K562 (cell line): Measurements from ENCODE around the gene RNF215. TPM values are rescaled to one million over a fixed set of nuclear protein-coding genes. Genes with fewer than 3 reads are reported as not detected.

Source experiments
- ATAC-seq: fragments of 200-7000 bp; cut with Tn5 transposase; 3 replicates; pipeline ENCODE4 v1.9.1; 2020; ENCODE audit warnings: moderate library complexity
- BruUV-seq: library from RNA; stranded (reverse); fragments of 400-500 nt; replicated peaks from 2 replicates; lab custom pipeline; 2021; lab: Mats Ljungman, UMichigan
- CTCF ChIA-PET: fragments of 300-600 bp; formaldehyde crosslinking; extraction: SDS; loops from one replicate; lab custom pipeline; 2021; ENCODE audit warnings: low intra/inter-chr PET ratio; lab: Yijun Ruan, JAX
- POLR2A ChIA-PET: fragments of 300-600, 350-650 bp; sonication (Branson Sonifier 250); formaldehyde crosslinking; extraction: SDS; loops from one replicate; lab custom pipeline; 2021; ENCODE audit warnings: antibody characterized with exemption, inconsistent platforms; lab: Yijun Ruan, JAX
- DNase-seq, 4 experiments: peaks; one replicate each; pipeline versions ENCODE4 v3.0.0 to v3.0.0-alpha.2; 2011 to 2018; ENCODE audit warnings: low spot score in 3 of 4, mixed read lengths in 3 of 4; ENCODE audit errors: extremely low read depth in 1 of 4
- FAIRE-seq: peaks from 2 replicates; lab custom pipeline; 2011; peaks lifted over from hg19 to GRCh38; lab: Jason Lieb, UNC
- H2AFZ ChIP-seq: 2 replicates; pipeline ENCODE4 v1.6.0; 2011; ENCODE audit warnings: low read depth, low read length, control low read depth, inconsistent platforms
- H3K27ac ChIP-seq: fragments of 200-600 bp; 3 replicates; pipeline ENCODE4 v1.8.0; 2011; ENCODE audit warnings: low read depth, mild to moderate bottlenecking, control low read depth, inconsistent platforms, low read length, moderate library complexity, mixed read lengths; ENCODE audit errors: extremely low read depth
- H3K27me3 ChIP-seq, 2 experiments: fragments of 300-600 bp in 1 of 2; 2 replicates in 1 of 2; 3 replicates in 1 of 2; pipeline versions ENCODE4 v1.6.0 to v1.8.0; 2011; ENCODE audit warnings: inconsistent platforms in 2 of 2, low read length in 2 of 2, mild to moderate bottlenecking in 1 of 2, mixed read lengths in 1 of 2, moderate library complexity in 1 of 2; ENCODE audit not compliant: control insufficient read depth in 2 of 2, insufficient read depth in 2 of 2
- H3K36me3 ChIP-seq: fragments of 300-600 bp; 3 replicates; pipeline ENCODE4 v1.8.0; 2011; ENCODE audit warnings: mild to moderate bottlenecking, low read length, inconsistent platforms; ENCODE audit not compliant: control insufficient read depth, insufficient read depth
- H3K4me1 ChIP-seq, 2 experiments: fragments of 200-600 bp in 1 of 2; replicated peaks in 1 of 2; 2 replicates in 1 of 2; 3 replicates in 1 of 2; pipeline versions ENCODE4 v1.5.1 to v1.8.0; 2011; ENCODE audit warnings: inconsistent platforms in 2 of 2, low read length in 2 of 2, mild to moderate bottlenecking in 1 of 2, mixed read lengths in 1 of 2, moderate library complexity in 1 of 2; ENCODE audit not compliant: control insufficient read depth in 2 of 2, insufficient read depth in 2 of 2
- H3K4me2 ChIP-seq: 2 replicates; pipeline ENCODE4 v1.6.1; 2011; ENCODE audit warnings: low read length, control low read depth, inconsistent platforms, mixed read lengths; ENCODE audit not compliant: insufficient read depth
- H3K4me3 ChIP-seq: fragments of 200-600 bp; sonication (generic), shearing (Covaris generic); 2 replicates; pipeline ENCODE4 v1.5.1; 2016; ENCODE audit warnings: control low read depth, inconsistent platforms
- H3K79me2 ChIP-seq: fragments of 200-600 bp; 3 replicates; pipeline ENCODE4 v1.8.0; 2011; ENCODE audit warnings: low read length, inconsistent platforms; ENCODE audit not compliant: control insufficient read depth, insufficient read depth
- H3K9ac ChIP-seq, 2 experiments: 2 replicates each; pipeline versions ENCODE4 v1.6.0 to v1.6.1; 2011; ENCODE audit warnings: low read depth in 2 of 2, low read length in 2 of 2, control low read depth in 1 of 2, inconsistent platforms in 1 of 2, mild to moderate bottlenecking in 1 of 2, mixed read lengths in 1 of 2; ENCODE audit not compliant: insufficient read depth in 1 of 2
- H3K9me1 ChIP-seq: one replicate; pipeline ENCODE4 v1.6.0; 2011; ENCODE audit warnings: inconsistent platforms, mild to moderate bottlenecking, low read length, moderate library complexity; ENCODE audit not compliant: control insufficient read depth, insufficient read depth
- H3K9me3 ChIP-seq: replicated peaks from 2 replicates; pipeline ENCODE4 v1.5.1; 2011; ENCODE audit warnings: low read depth, low read length, inconsistent platforms; ENCODE audit not compliant: control insufficient read depth, insufficient read depth
- H4K20me1 ChIP-seq: replicated peaks from 2 replicates; pipeline ENCODE4 v1.6.1; 2011; ENCODE audit warnings: low read length, inconsistent platforms, mixed read lengths; ENCODE audit not compliant: control insufficient read depth, insufficient read depth
- CBX3 ChIP-seq, 2 experiments: IDR thresholded peaks; 1 replicate in 1 of 2; 2 replicates in 1 of 2; pipeline ENCODE4 v1.6.1; 2012; ENCODE audit warnings: inconsistent platforms in 2 of 2, low read length in 2 of 2, borderline replicate concordance in 1 of 2, control low read depth in 1 of 2
- CHD4 ChIP-seq: fragments of 200-600 bp; sonication (generic); IDR thresholded peaks from 3 replicates; pipeline ENCODE4 v1.6.1; 2012; ENCODE audit warnings: low read depth, mild to moderate bottlenecking, mixed read lengths, low read length, inconsistent platforms; ENCODE audit not compliant: insufficient read depth, insufficient replicate concordance, poor library complexity, severe bottlenecking
- GABPB1 ChIP-seq: sonication (generic); formaldehyde crosslinking; IDR thresholded peaks from 2 replicates; pipeline ENCODE4 v1.8.0; 2022; ENCODE audit warnings: mild to moderate bottlenecking, missing genetic modification reagents
- GABPB2 ChIP-seq: fragments of 250-450 bp; sonication (Bioruptor Pico); conservative IDR thresholded peaks from 2 replicates; pipeline ENCODE4 v1.5.1; 2021; ENCODE audit warnings: mild to moderate bottlenecking
- HDAC3 ChIP-seq: fragments of 450-650 bp; IDR thresholded peaks from 2 replicates; pipeline ENCODE4 v1.6.1; 2018; ENCODE audit warnings: borderline replicate concordance, mild to moderate bottlenecking, moderate library complexity; ENCODE audit not compliant: partially characterized antibody
- NCOA2 ChIP-seq, 2 experiments: fragments of 450-650 bp; IDR thresholded peaks; 2 replicates each; pipeline ENCODE4 v1.6.1; 2018; ENCODE audit warnings: mild to moderate bottlenecking in 2 of 2, moderate library complexity in 1 of 2; ENCODE audit not compliant: partially characterized antibody in 2 of 2
- SLC30A9 ChIP-seq: fragments of 250-450 bp; sonication (Bioruptor Pico); IDR thresholded peaks from 2 replicates; pipeline ENCODE4 v1.8.0; 2022; ENCODE audit warnings: mild to moderate bottlenecking, moderate library complexity
- SOX6 ChIP-seq: fragments of 450-650 bp; IDR thresholded peaks from 2 replicates; pipeline ENCODE4 v1.6.1; 2014; ENCODE audit warnings: mild to moderate bottlenecking
- TAF7 ChIP-seq: fragments of 450-650 bp; IDR thresholded peaks from 2 replicates; pipeline ENCODE4 v1.6.1; 2016; ENCODE audit warnings: missing genetic modification characterization, missing compliant biosample characterization
- TCF15 ChIP-seq: fragments of 250-450 bp; sonication (Bioruptor Pico); IDR thresholded peaks from 2 replicates; pipeline ENCODE4 v1.8.0; 2022; ENCODE audit warnings: moderate library complexity, mild to moderate bottlenecking, inconsistent platforms
- TCF7L2 ChIP-seq: fragments of 150-350 bp; IDR thresholded peaks from 2 replicates; pipeline ENCODE4 v1.6.1; 2016; ENCODE audit warnings: low read depth, mild to moderate bottlenecking, low read length, moderate library complexity
- THAP12 ChIP-seq: fragments of 250-450 bp; sonication (Bioruptor Pico); IDR thresholded peaks from 2 replicates; pipeline ENCODE4 v1.9.0; 2021; ENCODE audit warnings: mild to moderate bottlenecking, inconsistent platforms
- ZNF76 ChIP-seq: fragments of 250-450 bp; sonication (Bioruptor Pico); IDR thresholded peaks from 2 replicates; pipeline ENCODE4 v1.4.0; 2020; ENCODE audit warnings: mild to moderate bottlenecking, moderate library complexity, borderline replicate concordance
- WGBS: fragments of 100-300 bp; shearing (Covaris generic); methylation state at CpG from one replicate; pipeline ENCODE4 v1.1.6; 2016; ENCODE audit warnings: low coverage, mixed read lengths; ENCODE audit not compliant: insufficient coverage; ENCODE audit errors: missing lambda C conversion rate; 5-methylcytosine and 5-hydroxymethylcytosine counted together
- in situ Hi-C: fragments of 300-500 bp; cut with MboI; formaldehyde crosslinking; loops from 4 replicates; pipeline ENCODE4 v1.15.0; 2018; ENCODE audit warnings: inconsistent platforms, mixed read lengths
- intact Hi-C: fragments of 100-400 bp; cut with micrococcal nuclease; formaldehyde crosslinking; loops from 2 replicates; pipeline ENCODE4 v1.14.2; 2022
- polyA plus RNA-seq, 8 experiments: library from polyadenylated mRNA; depleted of rRNA in 4 of 8; stranded (reverse) in 5 of 8; unstranded in 3 of 8; fragments of >200 nt; fragmentation: Nextera tagmentation in 2 of 8; fragmentation: Illumina TruSeq in 1 of 8; extraction: Ambion mirVana in 2 of 8; extraction: Trizol in 1 of 8; gene quantifications; 2 replicates each; pipeline versions ENCODE4 v1.2.1 to v1.2.3, GENCODE V29; 2011 to 2014; ENCODE audit warnings: inconsistent platforms in 1 of 8, missing spikeins in 1 of 8
- total RNA-seq, 7 experiments: library from RNA; depleted of rRNA in 6 of 7; stranded (reverse); fragments of >200 nt in 6 of 7; fragmentation: Illumina TruSeq in 2 of 7; extraction: Trizol in 2 of 7; gene quantifications; 2 replicates each; pipeline versions ENCODE4 v1.2.1 to v1.2.3, GENCODE V29; 2011 to 2021; ENCODE audit warnings: low replicate concordance in 1 of 7

The RNF215 gene
- total and polyA plus RNA-seq, 9 of the 15 experiments (the other 6 are each of a cell fraction or from before 2014, with no cell fraction given): 0.08 to 9.8 (median 2.7) TPM

GRCh38 chr22:30368420-30368819 lies 18.8 kb downstream of the RNF215 start:
- Histone ChIP-seq H2AFZ (no peak overlapping the region), H3K27ac (no peak overlapping the region), H3K4me2 (no peak overlapping the region), H3K9me1 (no peaks in the 10 kb centered on the region), H3K4me3 (no peak overlapping the region), H3K9me3 (no peaks in the 10 kb centered on the region), H3K9ac (no peak overlapping the region), H3K27me3 (no peaks in the 10 kb centered on the region; a peak in 1 of 5 replicates), H3K36me3 (no peaks in the 10 kb centered on the region), H3K4me1 (peaks cover 0 to 13% of the 10 kb centered on the region in 2 experiments; a peak in 2 of 5 replicates), H4K20me1 (no peaks in the 10 kb centered on the region), H3K79me2 (no peaks in the 10 kb centered on the region)
- ATAC-seq: no peak
- no TSS peak for BruUV-seq
- ChIA-PET POLR2A (interaction anchor here (0.8 to 1.5 kb wide), 3 partner anchors 10 to 37 kb away, joined by 3 to 8 read pairs (median 4); partner anchors contain the start of genes CCDC157 and SF3A1), CTCF (no interaction called here)
- no peak for FAIRE-seq
- in situ Hi-C loops: no loop called here
- intact Hi-C loops: no loop called here
- 36% methylated on average over 7 of the region's 9 CpGs for WGBS
- TF ChIP-seq SOX6: no peak
- TF ChIP-seq SLC30A9 (CRISPR knock-in tag): no peak
- TF ChIP-seq TAF7 (tag): no peak
- TF ChIP-seq GABPB1 (CRISPR knock-in tag): no peak
- TF ChIP-seq GABPB2 (CRISPR knock-in tag): no peak
- no peak for TF ChIP-seq CBX3 (IDR thresholded peaks at IDR 0.05; ENCODE audit: borderline replicate concordance in 1 of 2, low read length in 2 of 2)
- no peak for TF ChIP-seq TCF7L2
- TF ChIP-seq ZNF76 (CRISPR knock-in tag): no peak
- no peak for TF ChIP-seq TCF15 (CRISPR knock-in tag)
- no peak for TF ChIP-seq THAP12
- no peak for TF ChIP-seq CHD4
- no peak for TF ChIP-seq HDAC3
- no peak for TF ChIP-seq NCOA2 (IDR thresholded peaks at IDR 0.05; ENCODE audit: partially characterized antibody in 2 of 2)
- DNase-seq: no peak
